Hippocampal formation (tissue), 2 donors: ENCODE results near the gene CLEC20A.

Experiments
- DNase-seq, 2 donors: peaks; one replicate each; lab custom pipeline; 2025; lab: John Stamatoyannopoulos, UW

CLEC20A gene

DNA sequence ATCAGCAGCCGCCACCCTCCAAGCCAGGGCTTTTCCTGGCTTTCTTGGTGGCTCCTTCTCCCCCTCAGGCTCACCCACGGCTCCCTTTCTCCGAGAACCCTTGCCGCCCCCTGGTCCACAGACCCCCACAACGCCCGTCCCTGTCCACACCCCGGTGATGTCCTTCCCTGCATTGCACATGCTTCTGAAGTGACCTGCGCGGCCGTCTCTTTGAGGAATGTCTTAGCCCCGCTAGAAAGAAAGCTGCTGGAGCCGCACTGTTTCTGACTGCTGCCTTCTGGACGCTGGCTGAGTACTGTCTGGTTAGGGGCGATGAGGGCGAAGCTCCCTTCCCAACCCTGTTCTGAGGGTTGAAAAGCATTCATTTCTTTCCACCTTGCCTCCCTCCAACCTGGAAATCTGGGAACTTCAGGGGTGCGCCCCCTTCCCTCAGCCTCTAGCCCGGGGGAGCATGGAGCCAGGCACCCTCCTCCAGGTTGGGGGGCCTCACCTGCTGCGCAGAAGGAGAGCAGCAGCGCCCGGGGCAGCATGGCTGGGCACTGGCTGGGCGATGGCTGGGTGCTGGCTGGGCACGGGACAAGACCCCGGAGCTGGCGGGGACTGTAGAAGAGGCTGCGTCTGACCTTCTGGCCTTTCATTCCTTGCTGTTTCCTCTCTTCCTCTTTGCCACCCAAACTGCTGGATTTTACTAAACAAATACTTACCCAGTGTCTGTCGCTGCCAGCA, at the start of gene CLEC20A:
Gene CLEC20A, minus strand, starts transcription at position 555 of the 726 bp plus-strand sequence. Its CDS starts 25 bp downstream, at position 530.
- no peak for DNase-seq

DNA sequence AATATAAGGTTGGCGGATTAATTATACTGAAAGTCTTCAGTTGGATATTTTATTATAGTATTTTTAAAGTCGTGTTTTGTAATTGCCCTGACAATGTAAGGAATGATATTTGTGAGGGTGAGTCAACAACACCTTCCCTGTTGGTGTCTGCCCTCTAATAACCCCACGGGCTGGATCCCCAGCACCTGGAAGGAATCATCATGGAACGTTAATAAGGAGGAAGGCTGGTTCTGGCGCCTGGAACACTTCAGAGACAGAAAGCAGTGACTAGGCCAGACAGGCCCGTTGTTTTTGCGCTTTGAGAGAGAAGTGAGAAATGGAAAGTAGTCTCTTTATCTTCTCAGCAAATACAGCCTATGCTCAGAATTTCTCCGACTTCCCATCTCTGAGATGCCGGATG, 47.8 kb upstream of the CLEC20A start:
- no peak for DNase-seq

DNA sequence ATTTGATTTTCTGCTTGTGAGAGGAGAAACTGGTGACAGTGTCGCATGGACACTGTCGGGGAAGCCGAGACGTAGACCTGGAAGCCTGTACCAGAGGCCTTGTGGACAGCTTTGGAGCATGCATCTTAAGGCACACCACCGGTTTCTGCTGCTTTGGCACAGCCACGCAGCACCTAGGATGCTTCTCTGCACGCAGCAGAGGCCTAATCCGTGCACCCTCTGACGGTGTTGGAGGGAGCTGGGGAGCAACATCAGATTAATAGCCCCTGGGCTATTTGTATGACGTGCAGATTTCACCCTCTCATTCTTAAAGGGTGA, 46.5 kb upstream of the CLEC20A start:
- DNase-seq: no peak

DNA sequence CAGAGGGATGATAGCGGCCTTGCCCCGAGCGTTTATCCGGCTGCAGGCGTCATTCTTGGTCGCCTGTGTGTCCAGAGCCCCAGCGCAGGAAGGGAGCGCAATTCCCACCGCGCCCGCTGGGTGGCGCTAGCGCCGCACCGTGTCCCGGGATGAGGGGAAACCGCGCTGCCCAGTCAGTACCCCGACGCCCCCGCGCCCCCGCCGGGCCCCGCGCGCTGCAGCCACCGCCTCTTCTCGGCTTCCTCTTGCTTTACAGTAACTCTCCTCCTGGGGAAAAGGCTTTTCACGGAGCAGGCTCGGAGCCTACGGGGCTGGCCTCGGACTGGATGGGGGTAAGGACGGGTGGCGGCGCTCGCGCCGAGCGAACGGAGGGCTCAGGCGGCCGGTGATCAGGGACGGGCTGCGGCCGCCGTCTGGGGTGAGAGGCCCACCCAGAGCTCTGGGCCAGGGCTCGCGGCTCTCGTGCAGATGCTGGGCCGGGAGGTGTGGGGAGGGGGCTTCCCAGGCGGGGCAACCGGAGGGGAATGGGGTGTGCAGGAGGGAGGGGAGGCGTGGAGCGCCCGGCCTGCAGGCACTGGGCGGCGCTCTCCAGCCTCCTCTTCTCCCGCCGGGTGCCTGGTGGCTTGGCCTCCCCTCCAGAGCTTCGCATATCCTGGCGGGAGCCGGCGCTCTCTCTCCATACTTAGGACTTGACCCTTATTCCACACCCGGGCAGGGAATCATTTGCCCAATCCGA, 46.0 kb upstream of the CLEC20A start:
- peak; percentile 57 to 84 for DNase-seq

DNA sequence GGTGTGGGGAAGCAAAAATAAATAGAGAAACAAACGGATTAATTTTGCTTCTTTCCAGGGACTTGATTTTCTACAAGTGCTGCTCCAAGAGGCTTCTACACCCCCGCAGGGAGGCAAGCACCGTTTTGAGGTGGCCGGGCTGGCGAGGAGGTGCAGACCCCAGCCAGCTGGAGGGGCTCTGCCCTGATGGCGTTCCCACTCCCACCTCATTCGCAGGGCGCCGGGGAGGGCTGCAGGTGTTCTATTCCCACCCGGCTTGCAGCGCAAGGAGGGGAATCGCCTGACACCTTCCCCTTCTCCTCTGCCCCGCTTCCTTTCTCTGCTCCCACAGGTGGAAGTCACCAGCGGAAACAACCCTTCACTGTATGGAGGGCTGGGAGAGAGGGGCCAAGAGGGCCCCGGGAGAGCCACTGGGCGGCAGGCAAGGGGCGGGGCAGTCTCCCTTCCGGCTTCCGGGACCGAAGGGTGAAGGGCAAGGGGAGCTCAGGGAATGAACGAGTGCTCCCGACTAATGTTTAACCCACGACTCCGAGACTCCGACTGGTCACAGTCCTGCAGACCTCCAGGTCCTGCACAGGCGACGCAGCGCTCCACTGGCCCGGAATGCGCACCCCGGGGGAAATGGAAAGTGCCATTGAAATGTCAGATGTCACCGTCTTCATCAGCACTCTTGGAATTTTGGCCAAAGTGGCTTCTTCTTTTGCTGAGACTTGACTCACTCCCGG, 45.2 kb upstream of the CLEC20A start:
- peak in 1 of 2 donors; percentile 44 for DNase-seq

DNA sequence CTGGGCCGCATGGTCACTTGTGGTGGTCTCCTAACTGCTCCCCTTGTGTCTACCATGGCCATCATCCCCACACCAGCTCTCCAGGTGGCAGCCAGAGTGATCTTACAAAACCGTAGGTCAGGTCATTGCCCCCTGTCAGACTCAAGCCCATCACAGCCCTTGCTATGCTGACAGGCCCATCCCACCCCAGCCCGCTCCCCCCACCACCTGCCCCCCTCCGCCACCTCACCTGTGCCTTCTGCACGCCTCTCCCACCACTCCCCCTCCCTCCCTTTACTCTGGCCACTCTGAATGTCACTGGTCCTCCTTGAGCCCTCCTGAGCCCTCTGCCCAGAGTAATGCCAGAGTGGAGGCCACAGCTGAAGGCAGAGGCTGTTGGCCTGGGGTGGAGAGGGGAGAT, 44.6 kb upstream of the CLEC20A start:
- no peak for DNase-seq

DNA sequence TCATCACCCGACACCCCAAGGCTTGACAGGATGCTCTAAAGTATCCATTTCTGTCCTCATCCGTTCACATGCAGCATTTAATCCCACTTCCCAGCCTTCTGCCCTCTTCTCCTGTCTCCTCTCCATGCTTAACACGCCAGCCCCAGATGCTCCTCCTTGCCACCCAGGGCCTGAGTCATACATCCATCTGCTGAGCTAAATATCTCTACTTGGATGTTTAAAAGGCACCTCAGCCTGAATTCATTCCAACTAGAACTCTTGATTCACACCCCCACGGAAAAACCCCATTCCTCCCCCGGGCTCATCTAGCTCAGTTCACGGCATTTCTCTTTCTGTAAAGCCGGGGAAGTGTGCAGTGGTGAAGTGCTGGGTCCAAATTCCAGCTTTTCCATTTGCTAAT, 43.9 kb upstream of the CLEC20A start:
- DNase-seq: no peak

DNA sequence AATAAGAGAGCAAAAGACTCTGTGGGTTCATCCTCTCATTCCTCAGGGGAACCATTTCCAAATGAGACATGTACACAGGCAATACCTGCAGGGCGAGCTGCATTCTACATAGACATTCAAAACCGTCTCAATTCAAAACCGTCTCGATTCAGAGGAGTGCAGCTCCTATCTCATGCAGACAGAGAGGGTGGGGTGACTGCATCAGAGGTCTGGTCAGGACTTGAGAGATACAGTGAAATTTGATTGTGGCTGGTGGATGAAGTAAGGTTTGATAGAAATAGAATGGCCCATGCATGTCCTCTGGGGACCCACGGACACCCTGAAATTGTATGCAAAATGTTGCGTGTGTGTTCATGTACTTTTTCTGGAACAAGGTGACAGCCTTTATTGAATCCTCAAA, 43.4 kb upstream of the CLEC20A start:
- no peak for DNase-seq

DNA sequence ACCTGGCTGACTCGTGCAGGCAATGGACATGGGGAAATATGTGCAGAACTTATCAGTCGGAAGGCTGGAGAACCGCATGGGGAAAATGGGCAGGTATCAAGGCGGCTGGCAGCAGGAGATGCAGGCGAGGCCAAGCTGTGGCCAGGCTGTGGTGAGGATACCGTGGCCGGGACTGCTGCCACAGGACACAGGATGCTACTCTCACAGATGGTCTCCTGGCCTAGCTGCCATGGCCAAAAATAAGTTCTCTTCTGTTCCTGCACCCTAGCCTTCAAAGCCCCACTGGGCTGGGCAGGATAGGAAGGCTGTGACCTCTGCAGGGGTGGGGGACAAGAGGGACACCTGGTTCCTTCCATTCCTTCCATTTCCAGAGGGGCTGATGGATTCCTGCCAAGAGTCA, 42.5 kb upstream of the CLEC20A start:
- DNase-seq: no peak

DNA sequence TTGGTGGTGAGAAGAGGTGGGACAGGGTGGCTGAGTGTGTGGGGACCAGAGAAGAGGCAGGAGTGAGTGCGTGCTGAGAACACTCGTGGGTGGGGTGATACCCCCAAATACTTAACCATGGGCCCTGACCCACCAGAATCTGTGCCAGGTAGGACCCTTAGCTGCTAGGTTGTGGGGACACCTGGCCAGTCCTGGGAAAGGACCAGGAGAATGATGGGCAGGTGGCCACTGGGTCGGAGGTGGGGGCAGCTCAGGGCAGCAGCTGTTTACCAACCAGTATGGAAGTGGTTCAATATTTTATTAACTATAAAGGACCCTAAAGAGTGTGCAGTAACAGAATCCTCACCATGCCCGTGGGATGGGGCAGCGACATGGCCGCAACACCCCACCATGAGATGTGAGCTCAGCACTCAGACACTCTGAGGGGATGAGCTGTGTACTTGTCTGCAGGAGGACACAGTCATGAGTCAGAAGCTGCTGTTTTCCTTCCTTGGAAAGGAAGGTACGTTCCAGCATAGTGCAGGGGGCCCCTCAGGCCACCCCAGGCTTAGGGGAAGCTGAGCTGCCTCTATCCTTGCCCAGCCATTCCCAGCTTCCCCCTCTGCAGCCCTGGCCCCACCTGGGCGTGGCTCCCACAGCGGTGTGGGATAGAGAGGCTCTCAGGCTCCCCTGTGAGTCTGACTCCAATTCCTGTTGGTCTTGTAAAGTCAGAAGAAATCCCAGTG, 41.6 kb upstream of the CLEC20A start:
- no peak for DNase-seq

DNA sequence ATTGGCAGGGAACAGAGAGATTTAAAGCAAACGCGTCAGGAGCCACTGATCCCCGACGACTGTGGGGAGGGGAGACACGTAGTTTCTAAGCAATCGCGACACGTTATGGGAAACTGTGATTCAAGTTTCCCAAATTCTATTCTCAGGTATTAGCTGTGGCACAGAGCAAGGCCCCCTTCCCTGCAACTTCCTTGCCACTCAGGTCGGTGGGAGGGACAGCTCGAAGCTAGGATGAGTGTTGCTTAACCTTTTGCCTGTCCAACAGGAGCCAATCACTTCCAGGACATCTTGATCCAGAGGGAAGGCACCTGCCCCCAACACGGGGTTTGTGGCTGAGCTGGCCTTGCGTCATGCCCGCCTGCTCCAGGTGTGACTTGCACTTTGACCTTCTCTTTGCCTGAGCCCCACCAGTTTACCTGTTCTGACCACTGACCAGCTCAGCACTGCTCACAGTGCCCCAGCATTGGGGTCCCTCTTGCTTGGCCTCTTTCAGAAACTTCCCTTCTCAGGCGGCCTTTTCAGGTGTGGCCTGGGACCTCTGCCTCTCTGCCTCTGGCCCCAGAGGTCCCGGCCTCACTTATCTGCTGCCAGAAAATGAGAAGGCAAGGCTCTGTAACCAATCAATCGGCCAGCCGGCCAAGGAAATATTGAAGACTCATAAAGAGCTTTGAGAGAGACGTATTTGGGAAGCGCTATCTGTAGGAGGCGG, 40.8 kb upstream of the CLEC20A start:
- no peak for DNase-seq

DNA sequence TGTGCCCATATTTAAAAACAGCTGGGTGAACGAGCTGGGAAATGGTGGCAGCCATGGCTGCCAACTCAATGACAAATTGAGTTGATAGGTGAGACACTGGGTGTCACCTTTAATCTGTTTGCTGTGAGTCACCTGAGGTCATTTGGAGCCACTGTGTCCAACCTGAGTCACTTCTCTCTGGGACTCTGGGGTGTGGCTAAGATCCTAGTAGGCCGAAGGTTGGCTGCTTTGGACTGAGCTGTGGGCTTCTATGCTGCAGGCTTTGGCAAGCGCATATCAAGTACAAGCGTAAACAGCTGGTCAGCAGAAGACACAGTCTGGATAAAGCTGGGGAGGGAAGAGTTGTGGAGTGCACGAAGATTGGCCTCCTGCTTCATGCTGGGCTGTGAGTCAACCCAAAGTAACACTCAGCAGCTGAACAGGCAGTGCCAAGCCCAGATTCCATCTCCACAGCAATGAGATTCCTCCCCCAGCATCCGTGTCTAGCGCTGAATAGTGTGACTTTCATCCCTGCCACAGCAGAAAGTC, 40.1 kb upstream of the CLEC20A start:
- peak; percentile 23 to 63 for DNase-seq

DNA sequence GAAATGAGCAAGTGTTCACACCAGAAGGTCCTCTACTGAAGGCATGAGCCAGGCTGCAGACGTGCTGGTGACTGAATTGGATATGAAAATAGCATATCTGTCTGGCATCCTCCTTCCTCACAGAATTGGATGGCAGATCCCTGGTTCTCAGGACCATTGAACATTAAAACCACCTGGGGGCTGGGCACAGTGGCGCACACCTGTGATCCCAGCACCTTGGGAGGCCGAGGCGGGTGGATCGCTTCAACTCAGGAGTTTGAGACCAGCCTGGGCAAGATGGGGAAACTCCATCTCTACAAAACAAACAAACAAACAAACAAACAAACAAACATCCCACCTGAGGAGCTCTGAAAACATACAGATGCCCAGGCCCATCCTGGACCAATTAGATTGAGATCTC, 39.6 kb upstream of the CLEC20A start:
- no peak for DNase-seq

DNA sequence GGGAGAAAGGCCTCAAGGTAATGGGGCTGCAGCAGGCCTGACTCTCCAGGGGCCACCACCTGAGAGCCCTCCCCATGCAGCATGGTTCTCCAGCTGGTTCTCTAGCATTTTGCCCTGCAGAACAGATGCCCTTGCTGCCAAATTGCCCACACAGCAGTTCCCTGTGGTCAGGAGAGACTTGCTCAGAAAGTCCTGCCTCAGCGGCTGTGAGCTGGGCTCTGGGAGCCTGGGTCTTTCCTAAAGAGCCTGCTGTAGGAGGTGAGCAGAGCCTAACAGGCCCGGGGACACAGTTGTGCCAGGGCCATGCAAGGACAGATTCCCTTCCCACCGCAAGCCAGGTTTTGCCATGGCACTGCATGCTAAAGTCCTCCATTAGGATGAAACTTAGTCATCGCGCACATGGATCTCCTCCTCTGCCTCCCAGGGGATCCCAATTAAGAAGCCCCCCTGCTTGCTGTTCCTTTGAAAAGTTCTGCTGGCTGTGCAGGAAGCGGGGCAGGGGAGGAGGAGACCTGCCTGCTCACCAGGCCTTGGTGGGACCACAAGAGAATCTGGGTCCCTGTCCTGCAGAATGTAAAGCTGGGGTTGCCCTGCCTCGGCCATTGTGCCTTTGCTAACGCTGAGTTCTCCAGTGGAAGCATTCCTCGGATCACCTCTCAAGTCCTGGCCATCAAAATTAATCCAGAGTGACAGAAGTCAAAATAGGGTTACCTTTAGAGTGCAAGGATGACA, 37.5 kb upstream of the CLEC20A start:
- DNase-seq: no peak

DNA sequence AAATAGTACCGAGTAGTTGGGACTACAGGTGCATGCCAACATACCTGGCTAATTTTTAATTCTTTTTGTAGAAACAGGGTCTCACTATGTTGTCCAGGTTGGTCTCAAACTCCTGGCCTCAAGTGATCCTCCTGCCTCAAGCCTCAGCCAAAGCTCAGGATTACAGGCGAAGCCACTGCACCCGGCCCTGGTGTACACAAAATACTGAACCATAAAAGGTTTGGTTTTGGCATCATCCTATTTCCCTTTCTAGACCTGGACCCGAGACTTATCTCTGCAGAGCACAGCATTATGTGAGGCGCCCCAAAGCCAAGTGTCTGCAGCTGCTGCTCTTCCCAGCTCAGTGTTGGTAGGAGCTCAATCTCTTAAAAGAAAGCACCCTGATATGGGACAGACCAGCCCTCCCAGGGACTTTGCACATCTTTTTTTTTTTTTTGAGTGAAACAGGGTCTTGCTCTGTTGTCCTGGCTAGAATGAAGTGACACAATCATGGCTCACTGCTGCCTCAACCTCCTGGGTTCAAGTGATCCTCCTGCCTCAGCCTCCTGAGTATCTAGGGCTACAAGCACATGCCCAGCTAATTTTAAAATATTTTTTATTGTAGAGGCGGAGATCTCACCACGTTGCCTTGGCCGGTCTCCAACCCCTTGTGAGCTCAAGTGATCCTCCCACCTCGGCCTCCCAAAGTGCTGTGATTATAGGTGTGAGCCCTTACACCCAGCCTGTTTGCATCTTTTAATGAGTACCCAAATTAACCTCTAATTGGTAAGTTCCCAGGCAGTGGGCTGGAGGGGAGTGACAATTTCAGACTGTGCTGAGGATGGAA, 36.6 kb upstream of the CLEC20A start:
- no peak for DNase-seq

DNA sequence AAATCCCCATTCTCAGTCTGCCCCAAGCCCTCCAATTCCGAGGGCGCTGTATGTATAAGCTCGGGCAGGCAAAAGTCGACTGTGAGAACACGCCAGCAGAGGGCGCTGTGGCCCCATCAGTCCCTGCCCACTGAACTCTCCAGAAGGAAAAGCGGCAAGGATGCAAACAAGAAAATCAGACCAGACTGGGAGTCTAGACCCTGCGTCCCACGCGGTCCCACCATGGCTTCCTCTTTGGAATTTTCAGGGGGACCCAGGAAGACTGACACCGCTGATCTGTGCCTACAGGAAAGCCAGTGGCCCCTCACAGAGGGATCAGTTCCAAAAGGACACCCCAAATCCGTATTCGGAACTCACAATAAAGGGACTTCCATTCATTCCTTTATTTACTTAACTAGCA, 35.6 kb upstream of the CLEC20A start:
- DNase-seq: peak; percentile 60 to 79

DNA sequence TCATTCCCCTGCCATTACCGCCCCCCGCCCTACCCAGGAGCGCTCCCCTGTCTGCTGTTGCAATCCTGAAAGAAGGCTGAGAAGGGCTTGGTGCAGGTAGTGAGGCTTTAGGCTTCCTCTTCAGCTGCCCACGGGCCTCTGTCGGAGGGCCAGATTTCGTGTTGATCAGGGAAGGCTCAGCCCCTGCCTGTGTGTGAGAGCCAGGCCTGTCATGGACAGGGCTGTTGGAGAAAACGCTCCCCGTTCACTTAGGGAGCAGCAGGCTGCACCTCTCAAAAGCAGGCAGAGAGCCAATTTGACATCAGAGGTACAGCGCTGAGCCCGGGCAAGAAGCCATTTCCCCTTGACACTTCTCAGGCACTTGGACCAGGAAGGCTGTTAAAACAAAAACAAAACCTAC, 35.1 kb upstream of the CLEC20A start:
- no peak for DNase-seq

DNA sequence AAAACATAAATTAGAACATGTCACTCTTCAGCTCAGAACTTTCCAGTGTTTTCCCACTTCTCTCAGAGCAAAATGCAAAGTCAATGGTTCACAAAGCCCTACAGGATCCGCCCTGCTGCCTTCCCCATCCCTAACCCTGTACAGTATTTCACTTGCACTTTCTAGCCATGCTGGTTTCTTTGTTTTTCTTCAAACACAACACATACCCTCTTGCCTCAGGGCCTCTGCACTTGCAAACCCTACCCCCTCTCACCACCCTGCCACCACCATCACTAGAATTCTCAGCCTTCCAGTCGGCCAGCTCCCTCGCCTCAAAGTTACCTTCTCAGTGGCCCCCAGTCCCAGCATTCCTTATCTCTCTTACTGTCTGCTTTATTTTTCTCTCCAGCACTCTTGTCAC, 33.7 kb upstream of the CLEC20A start:
- DNase-seq: no peak

DNA sequence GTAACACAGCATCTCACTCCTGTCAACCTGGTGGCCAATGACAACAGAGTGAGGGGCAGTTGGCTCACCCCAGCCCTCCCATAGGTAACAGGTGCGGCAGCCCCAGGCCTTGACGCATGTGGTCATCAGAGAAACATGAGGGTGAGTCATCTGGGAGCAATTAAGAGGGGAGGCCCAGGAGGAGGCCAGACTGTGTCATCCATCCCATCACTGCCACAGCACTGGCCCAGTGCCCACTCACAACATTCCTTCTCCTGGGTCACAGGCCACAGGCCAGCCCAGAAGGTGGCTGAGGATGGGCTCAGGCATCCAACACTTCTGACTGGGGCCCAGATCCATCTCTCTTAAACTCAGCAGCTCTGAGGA, 33.3 kb upstream of the CLEC20A start:
- no peak for DNase-seq
